ENCODE results near the gene ACSF3. TPM values are rescaled to one million over a fixed set of nuclear protein-coding genes. Genes with fewer than 3 reads are reported as not detected.

ACSF3 gene
- total and polyA plus RNA-seq, 2 experiments from 2014 or later = 20.7 to 28.0 TPM

DNA sequence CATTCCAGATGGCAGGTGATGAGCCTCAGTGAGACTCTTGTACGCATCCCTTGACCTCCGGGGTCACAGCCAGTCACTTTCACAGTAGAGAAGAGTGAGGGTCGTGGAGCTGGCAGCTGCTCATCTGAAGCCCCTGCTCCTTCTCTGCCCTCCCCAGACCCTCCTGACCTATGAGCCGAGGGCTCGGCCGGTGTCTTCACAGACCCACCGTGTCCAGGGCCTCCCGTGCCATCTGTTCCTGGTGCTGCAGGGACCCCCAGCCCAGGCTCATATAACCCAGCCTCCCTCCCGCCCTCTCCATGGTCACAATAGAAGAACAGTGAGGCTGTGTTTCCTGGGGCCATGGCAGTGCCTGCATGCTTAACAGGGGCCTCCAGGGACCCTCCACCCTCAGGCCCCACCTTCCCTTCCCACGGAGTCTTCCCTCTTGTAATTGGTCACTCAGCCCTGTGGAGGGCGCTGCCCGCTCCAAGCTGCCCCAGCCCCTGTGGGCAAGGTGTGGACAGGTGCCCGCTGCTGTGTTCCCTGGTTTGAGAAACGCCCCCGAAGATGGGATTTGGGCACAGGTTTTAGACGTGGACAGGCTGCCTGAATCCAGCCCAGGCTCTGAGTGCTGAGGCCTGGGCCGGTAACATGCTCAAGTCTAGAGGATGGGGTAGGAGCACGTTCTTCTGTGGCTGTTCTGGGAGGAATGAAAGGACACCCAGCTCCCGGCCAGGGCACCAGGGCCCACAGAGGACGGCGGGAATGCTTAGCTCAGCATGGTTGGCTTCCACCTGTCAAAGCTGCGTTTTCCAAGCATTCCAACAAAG lies 38.7 kb downstream of the ACSF3 start:
- H2AFZ ChIP-seq = no peak overlapping the region
- H3K4me3 ChIP-seq = no peak overlapping the region
- no peaks in the 10 kb centered on the region for H3K27me3 ChIP-seq
- no peak overlapping the region for H3K4me2 ChIP-seq
- TF ChIP-seq EZH2phosphoT487 (IDR thresholded peaks at IDR 0.05; ENCODE audit: low read depth, severe bottlenecking, unreplicated experiment) (no peak), CTCF (IDR thresholded peaks at IDR 0.05; ENCODE audit: poor library complexity) (no peak), EZH2 (IDR thresholded peaks at IDR 0.05; ENCODE audit: borderline replicate concordance) (no peak)
- H3K36me3 ChIP-seq (replicated peaks; ENCODE audit: insufficient read depth, low read depth) = no peaks in the 10 kb centered on the region
- H3K27ac ChIP-seq = no peak overlapping the region
- H3K79me2 ChIP-seq = no peaks in the 10 kb centered on the region
- no peaks in the 10 kb centered on the region for H3K9me2 ChIP-seq (replicated peaks; ENCODE audit: insufficient read depth)
- 96% methylated on average over 21 of the region's 22 CpGs for WGBS (ENCODE audit: low lambda C conversion rate, missing lambda C conversion rate)
- no peaks in the 10 kb centered on the region for H4K20me1 ChIP-seq (ENCODE audit: insufficient read depth, poor library complexity, severe bottlenecking)
- DNase-seq (ENCODE audit: low spot score) = no peak
- H3K4me1 ChIP-seq (ENCODE audit: insufficient read depth) = no peaks in the 10 kb centered on the region
- no peaks in the 10 kb centered on the region for H3K9me3 ChIP-seq (ENCODE audit: low read depth)

DNA sequence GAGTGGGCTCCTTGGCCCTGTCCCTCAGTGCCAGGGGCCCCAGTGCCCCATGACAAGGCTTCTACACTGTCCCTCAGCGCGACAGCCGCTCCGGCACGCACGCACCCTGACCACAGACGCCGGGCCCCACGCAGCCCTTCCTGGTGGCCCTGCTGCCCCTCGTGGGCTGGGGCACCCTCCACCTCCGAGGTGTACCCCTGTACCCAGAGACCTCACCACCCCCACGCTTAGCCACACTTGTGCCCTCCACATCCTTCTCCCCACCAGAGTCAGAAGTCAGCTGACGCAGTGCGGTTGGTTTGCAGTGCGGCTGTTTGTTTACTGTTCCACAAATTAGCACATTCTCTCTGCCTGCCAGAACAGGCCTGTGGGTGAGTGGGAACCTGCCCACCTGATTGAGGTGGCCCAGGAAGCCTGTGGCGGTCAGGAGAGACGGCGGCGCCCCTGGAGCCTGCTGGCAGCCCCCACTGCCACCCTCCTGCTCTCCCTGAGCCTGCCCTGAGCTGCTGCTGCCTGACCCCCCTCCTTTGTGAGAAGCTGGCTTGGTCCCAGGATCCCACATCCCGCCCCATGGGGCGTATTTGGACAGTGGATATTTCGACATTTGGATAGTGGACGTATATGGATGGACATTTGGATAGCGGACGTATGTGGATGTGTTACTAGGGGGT lies 39.9 kb downstream of the ACSF3 start:
- H3K36me3 ChIP-seq (replicated peaks; ENCODE audit: insufficient read depth, low read depth) = no peaks in the 10 kb centered on the region
- no peak for DNase-seq (ENCODE audit: low spot score)
- 98% methylated on average over 25 of the region's 25 CpGs for WGBS (ENCODE audit: low lambda C conversion rate, missing lambda C conversion rate)

DNA sequence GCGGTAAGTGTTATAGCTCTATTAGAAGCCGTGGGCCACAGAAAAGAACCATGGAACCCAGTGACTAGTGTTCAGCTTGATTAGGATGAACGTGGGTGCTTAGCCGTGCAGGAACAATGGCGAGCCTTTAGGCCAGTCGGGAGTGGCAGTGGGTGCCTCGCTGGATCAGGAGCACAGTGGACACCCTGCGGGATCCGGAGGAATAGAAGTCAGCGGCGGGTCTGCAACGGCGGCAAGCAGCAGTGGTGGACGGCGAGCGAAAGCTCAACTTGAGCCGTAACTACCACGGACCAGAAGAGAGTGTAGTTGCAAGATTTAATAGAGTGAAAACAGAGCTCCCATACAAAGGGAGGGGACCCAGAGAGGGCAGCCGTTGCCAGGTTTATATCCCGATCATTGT lies 40.6 kb downstream of the ACSF3 start:
- Histone ChIP-seq H3K4me1 (ENCODE audit: insufficient read depth) (no peaks in the 10 kb centered on the region), H3K9me3 (ENCODE audit: low read depth) (no peaks in the 10 kb centered on the region), H4K20me1 (ENCODE audit: insufficient read depth, poor library complexity, severe bottlenecking) (no peaks in the 10 kb centered on the region), H3K36me3 (replicated peaks; ENCODE audit: insufficient read depth, low read depth) (no peaks in the 10 kb centered on the region), H2AFZ (no peak overlapping the region), H3K27ac (no peak overlapping the region), H3K4me2 (no peak overlapping the region), H3K27me3 (no peaks in the 10 kb centered on the region), H3K9me2 (replicated peaks; ENCODE audit: insufficient read depth) (no peaks in the 10 kb centered on the region), H3K79me2 (no peaks in the 10 kb centered on the region), H3K4me3 (no peak overlapping the region)
- no peak for DNase-seq (ENCODE audit: low spot score)
- 90% methylated on average over 18 of the region's 20 CpGs for whole genome bisulfite sequencing (ENCODE audit: low lambda C conversion rate, missing lambda C conversion rate)
- TF ChIP-seq EZH2 (IDR thresholded peaks at IDR 0.05; ENCODE audit: borderline replicate concordance) = no peak
- no peak for TF ChIP-seq CTCF (IDR thresholded peaks at IDR 0.05; ENCODE audit: poor library complexity)
- no peak for TF ChIP-seq EZH2phosphoT487 (IDR thresholded peaks at IDR 0.05; ENCODE audit: low read depth, severe bottlenecking, unreplicated experiment)

More for the DNA sequence above, 39.9 kb downstream of the ACSF3 start:
- no peak overlapping the region for H3K27ac ChIP-seq
- no peaks in the 10 kb centered on the region for H3K9me3 ChIP-seq (ENCODE audit: low read depth)
- H3K27me3 ChIP-seq = no peaks in the 10 kb centered on the region
- H3K9me2 ChIP-seq (replicated peaks; ENCODE audit: insufficient read depth) = no peaks in the 10 kb centered on the region
- no peaks in the 10 kb centered on the region for H3K79me2 ChIP-seq
- no peaks in the 10 kb centered on the region for H3K4me1 ChIP-seq (ENCODE audit: insufficient read depth)
- H4K20me1 ChIP-seq (ENCODE audit: insufficient read depth, poor library complexity, severe bottlenecking) = no peaks in the 10 kb centered on the region
- H3K4me3 ChIP-seq = no peak overlapping the region
- no peak overlapping the region for H3K4me2 ChIP-seq
- H2AFZ ChIP-seq = no peak overlapping the region
- TF ChIP-seq EZH2phosphoT487 (IDR thresholded peaks at IDR 0.05; ENCODE audit: low read depth, severe bottlenecking, unreplicated experiment) (no peak), CTCF (IDR thresholded peaks at IDR 0.05; ENCODE audit: poor library complexity) (no peak), EZH2 (IDR thresholded peaks at IDR 0.05; ENCODE audit: borderline replicate concordance) (no peak)

Data from hepatocyte (in vitro differentiated cells).